EH (cell line): ENCODE results near the gene TMPRSS7.
A peak's percentile ranks its signal among the peaks of the same experiment; 100 is the strongest.

Source experiments
- DNase-seq: peaks from one replicate; pipeline ENCODE4 v3.0.0-alpha.2; 2015; ENCODE audit warnings: low read depth

The TMPRSS7 gene

GRCh38 chr3:112034436-112034835 lies at the start of gene TMPRSS7:
TSS of gene TMPRSS7 (plus strand) at chr3:112034736. CDS start at chr3:112034846, 110 bp downstream.
- DNase-seq: no peak

DNA sequence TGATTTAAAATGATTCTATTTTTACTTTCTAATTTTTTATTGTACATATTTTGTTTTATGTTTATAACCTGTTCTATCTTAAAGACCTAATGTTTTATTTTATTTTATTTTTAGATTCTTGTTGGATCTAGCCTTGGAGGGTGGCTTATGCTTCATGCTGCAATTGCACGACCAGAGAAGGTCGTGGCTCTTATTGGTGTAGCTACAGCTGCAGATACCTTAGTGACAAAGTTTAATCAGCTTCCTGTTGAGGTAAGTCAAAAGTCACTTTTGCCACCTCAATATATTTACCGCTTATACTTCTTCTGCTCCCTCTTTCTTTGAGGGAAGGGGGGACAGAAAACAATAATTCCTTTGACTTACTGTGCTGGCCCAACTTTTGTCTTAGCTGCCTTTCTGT lies 47.7 kb upstream of the TMPRSS7 start:
- DNase-seq: no peak

GRCh38 chr3:111989061-111989678 lies 45.4 kb upstream of the TMPRSS7 start:
- peak; percentile 73 for DNase-seq

- no peak for DNase-seq
Observed at GRCh38 chr3:111993038-111993437, 41.5 kb upstream of the TMPRSS7 start.

- DNase-seq: peak; percentile 32
Observed at GRCh38 chr3:111998636-111999483, 35.7 kb upstream of the TMPRSS7 start, which contains the start of gene TAGLN3. TSS of gene TAGLN3 (plus strand) at chr3:111998922. CDS start at chr3:111999423, 501 bp downstream.

DNA sequence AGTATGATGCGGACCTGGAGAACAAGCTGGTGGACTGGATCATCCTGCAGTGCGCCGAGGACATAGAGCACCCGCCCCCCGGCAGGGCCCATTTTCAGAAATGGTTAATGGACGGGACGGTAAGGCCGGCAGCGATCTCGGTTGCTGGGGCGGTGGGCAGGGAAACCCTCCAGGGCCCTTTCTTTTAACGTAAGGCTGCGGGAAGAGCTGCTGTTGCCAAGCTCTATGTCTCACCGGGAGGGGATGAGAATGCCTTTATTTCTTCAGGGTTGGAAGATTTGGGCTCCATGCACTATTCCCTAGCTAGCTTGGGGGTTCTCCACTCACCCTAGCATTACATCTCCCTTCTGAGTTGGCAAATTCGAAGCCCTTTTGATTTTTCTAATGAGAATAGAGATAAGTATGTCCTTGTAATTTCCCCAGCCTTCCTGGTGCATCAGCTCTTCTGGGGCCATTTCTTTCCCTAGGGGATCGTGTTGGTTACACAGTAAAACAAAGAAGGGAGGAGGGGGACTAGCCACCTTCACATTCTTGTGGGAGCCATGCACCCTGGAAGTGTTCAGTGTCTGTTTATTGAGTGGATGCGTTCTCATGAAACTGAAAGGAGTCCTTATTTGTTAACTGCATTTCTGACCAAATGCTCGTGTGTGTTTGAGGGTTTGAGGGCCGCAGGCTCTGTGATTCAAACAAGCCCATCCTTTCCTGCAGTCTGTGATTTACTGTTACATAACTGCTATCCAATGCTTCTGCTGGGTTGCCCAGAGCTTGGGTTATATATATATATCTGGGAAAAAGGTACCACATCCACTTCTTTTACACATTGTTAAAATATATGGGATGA lies 34.8 kb upstream of the TMPRSS7 start:
- peak; percentile 16 for DNase-seq

- no peak for DNase-seq
Observed at GRCh38 chr3:112000367-112000771, 34.2 kb upstream of the TMPRSS7 start.

DNA sequence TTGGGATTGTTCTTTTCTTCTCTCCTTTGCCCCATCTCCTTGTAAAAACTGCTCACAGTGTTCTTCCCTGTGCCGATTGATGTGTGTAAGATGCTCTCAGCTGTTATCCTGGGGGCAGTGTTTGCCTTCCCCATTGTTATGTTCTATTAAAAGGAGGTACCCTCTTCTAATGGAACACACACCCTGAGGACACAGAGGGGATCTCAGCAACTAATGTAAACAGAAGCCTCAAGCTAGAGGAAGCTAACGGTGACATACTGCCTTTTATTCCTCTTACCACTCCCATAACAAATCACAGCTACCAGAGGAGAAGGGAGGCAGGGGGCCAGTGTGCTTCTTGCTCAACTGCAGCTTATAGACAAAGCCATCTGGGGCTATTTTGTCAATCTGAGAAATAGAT lies 33.6 kb upstream of the TMPRSS7 start:
- no peak for DNase-seq

GRCh38 chr3:112001526-112001925 lies 33.0 kb upstream of the TMPRSS7 start:
- no peak for DNase-seq

GRCh38 chr3:112002096-112002971 lies 32.2 kb upstream of the TMPRSS7 start:
- DNase-seq: peak; percentile 32

DNA sequence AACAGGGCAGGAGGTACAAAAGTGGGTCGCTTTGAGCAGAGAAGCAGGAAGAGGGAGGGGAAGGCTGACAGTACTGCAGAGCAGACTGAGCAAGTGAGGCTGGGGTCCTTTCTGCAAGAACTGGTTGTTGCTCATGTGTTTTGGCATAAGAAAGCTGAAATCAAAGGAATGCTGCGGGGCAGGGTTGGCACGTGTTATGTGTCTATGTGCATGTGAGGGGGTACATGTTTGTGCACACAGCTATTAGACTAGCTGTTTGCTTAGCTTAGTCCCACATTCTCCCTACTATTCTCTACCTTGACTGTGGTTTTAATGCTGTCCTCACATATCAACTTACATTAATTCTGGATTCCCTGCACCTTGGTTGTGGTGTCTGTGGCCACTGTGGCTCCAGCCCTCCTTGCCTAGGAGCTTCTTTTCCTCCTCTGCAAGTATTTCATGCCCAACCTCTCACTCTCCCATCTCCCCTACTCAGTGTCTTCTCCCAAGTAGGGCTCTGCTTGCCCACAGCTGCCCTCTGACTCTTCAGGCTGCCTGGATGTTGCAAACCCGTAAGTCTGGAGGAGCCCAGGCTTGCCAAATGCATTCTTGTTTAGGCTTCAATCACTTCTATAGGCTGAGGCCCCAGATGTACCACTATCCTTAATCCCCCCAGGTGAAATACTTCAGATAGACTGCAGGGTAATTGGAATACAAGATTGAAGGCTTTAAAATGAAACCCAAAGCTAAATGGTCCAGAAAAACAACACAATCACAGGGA lies 31.0 kb upstream of the TMPRSS7 start:
- no peak for DNase-seq

DNA sequence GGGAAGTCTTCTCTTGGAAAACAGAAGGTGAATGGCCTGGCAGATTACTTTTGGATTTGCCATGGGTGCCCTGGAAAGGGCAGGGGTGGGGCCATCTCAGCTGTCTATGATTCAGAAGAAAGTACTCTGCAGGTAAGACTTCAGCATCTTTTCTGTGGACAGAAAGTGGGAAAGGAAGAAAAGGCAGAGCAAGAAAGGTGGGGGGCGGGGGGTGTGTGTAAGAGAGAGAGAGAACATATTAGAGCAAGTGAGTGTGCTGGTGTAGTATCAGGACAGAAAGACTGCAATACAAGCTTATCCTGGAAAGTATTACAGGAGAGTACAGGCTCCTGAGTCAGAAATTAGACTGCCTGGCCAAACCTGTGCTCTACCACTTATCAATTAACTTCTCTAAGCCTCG lies 30.3 kb upstream of the TMPRSS7 start:
- no peak for DNase-seq

DNA sequence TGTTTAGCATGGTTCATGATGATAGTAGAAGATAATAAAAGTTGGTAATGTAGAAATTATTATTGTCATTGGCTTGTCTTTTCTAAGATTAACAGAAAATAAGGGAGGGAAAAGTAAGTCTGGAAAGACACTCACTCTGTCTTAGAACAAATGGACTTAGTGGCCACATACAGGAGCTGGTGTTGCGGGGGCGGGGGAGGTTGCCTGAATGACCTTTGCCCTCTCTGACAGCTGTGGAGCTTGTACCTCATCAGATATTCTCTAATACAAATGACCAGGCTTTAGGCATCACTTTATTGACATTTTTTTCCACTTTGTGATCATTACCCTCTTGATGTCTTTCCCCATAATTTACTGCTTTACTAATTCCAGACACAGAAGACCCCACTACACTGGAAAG lies 29.9 kb upstream of the TMPRSS7 start:
- no peak for DNase-seq

GRCh38 chr3:112005091-112005672 lies 29.4 kb upstream of the TMPRSS7 start:
- DNase-seq: peak; percentile 34

GRCh38 chr3:112007633-112008032 lies 26.9 kb upstream of the TMPRSS7 start:
- peak; percentile 91 for DNase-seq

DNA sequence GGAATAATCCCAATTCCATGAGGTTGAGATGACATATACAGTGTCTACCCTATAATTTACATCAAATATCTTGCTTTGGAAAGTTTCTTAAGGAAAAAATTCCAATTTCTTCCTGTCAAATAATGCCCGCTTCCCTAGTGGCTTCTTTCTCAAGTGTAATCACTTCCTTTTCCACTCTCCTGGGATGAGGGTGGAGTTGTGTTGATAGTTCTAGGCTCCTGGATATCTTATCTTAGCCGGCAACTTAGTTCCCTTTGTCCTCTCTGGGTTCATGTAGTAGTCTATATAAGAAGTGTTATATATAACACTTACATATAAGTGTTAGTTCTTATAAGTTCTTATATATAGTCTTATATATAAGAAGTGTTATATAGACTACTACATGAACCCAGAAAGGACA lies 24.9 kb upstream of the TMPRSS7 start:
- no peak for DNase-seq

DNA sequence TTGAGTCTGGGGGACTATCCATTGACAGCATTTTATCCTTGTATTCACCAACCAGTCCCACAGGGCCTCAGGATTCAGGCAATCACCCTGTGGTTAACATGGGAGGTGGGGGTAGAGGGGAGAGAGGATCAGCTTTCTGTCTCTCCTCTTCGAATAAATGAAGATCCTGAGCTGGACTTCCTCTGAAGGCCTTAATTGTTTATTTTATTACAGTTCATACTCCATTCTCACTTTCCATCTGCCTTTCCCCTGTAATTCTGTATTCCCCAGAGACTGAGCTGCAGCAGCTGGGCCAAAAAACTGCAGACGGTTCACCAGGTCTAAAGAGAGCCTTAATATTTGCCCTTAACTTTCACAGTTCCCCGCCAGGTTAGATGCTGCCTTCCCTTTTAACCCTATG lies 23.9 kb upstream of the TMPRSS7 start:
- no peak for DNase-seq

DNA sequence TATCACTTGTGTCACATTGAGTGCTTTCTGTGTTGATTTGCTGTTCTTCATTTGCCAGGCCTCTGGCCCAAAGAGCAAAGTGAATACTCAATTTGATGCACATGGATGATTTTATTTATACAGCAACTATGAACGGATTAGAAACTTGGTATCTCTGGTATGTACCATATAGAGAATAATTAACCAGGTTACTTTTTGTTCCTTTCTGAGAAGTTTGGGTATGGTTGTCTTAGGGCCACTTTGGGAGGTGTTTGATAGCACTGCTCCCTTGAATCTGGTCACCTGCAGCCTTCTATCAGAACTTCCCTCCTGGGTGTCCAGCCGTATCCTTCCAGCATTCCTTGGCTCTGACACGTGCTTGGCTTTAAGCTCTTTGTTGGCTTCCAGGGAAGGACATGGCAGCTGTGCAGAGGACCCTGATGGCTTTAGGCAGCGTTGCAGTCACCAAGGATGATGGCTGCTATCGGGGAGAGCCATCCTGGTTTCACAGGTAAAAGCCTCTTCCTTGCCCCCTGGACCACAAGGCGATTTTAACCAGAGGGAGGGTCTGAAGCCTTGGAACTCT lies 23.1 kb upstream of the TMPRSS7 start:
- no peak for DNase-seq

GRCh38 chr3:112012205-112012992 lies 22.1 kb upstream of the TMPRSS7 start:
- DNase-seq: peak; percentile 26
